HepG2 (cell line): ENCODE data around the gene TRPV4. TPM values are rescaled to one million over a fixed set of nuclear protein-coding genes. Genes with fewer than 3 reads are reported as not detected.

Source experiments
- FOXO1 ChIP-seq: sonication (generic); formaldehyde crosslinking; IDR thresholded peaks from 2 replicates; pipeline ENCODE4 v1.4.0; 2020; ENCODE audit warnings: missing genetic modification reagents
- GABPB1 ChIP-seq: IDR thresholded peaks from 2 replicates; pipeline ENCODE4 v1.6.1; 2016; ENCODE audit warnings: mild to moderate bottlenecking, missing genetic modification reagents, moderate library complexity, missing compliant biosample characterization
- MEF2D ChIP-seq: sonication (generic); formaldehyde crosslinking; IDR thresholded peaks from 2 replicates; pipeline ENCODE4 v1.5.1; 2020; ENCODE audit warnings: mild to moderate bottlenecking, missing genetic modification reagents
- NFAT5 ChIP-seq: sonication (generic); formaldehyde crosslinking; IDR thresholded peaks from 2 replicates; pipeline ENCODE4 v1.4.0; 2020; ENCODE audit warnings: missing genetic modification reagents
- ZFP90 ChIP-seq: sonication (generic); formaldehyde crosslinking; IDR thresholded peaks from 2 replicates; pipeline ENCODE4 v1.8.0; 2022; ENCODE audit warnings: missing genetic modification reagents, mild to moderate bottlenecking, inconsistent platforms, borderline replicate concordance
- ZNF614 ChIP-seq: IDR thresholded peaks from 2 replicates; pipeline ENCODE4 v1.6.1; 2018; ENCODE audit warnings: missing biosample characterization, missing genetic modification reagents, inconsistent platforms, borderline replicate concordance
- ZNF615 ChIP-seq: sonication (generic); formaldehyde crosslinking; IDR thresholded peaks from 2 replicates; pipeline ENCODE4 v1.5.0; 2020; ENCODE audit warnings: mild to moderate bottlenecking, missing genetic modification reagents, borderline replicate concordance
- ZNF746 ChIP-seq: sonication (generic); formaldehyde crosslinking; IDR thresholded peaks from 2 replicates; pipeline ENCODE4 v1.8.0; 2022; ENCODE audit warnings: mild to moderate bottlenecking, missing genetic modification reagents
- ZNF775 ChIP-seq: sonication (generic); formaldehyde crosslinking; IDR thresholded peaks from 2 replicates; pipeline ENCODE4 v1.4.0; 2020; ENCODE audit warnings: missing genetic modification reagents, mild to moderate bottlenecking, moderate library complexity, borderline replicate concordance
- ZNF777 ChIP-seq: sonication (generic); formaldehyde crosslinking; IDR thresholded peaks from 2 replicates; pipeline ENCODE4 v1.4.0; 2020; ENCODE audit warnings: missing genetic modification reagents
- ZNF839 ChIP-seq: sonication (generic); formaldehyde crosslinking; IDR thresholded peaks from 2 replicates; pipeline ENCODE4 v1.4.0; 2020; ENCODE audit warnings: missing genetic modification reagents, mild to moderate bottlenecking, borderline replicate concordance
- polyA plus RNA-seq, 8 experiments: library from polyadenylated mRNA; depleted of rRNA in 3 of 8; stranded (reverse) in 7 of 8; unstranded in 1 of 8; fragments of >200 nt; fragmentation: Illumina TruSeq in 4 of 8; extraction: Trizol in 4 of 8; gene quantifications; 2 replicates each; pipeline versions ENCODE4 v1.2.1 to v1.2.3, GENCODE V29; 2011 to 2016; ENCODE audit warnings: low read depth in 4 of 8, missing spikeins in 1 of 8, mixed read lengths in 1 of 8; ENCODE audit not compliant: insufficient read depth in 1 of 8
- total RNA-seq, 5 experiments: library from RNA; depleted of rRNA; stranded (reverse); fragments of >200 nt; fragmentation: Illumina TruSeq; extraction: Trizol; gene quantifications; 2 replicates each; pipeline ENCODE4 v1.2.3, GENCODE V29; 2016; ENCODE audit warnings: low read depth in 1 of 5
- TF ChIP-seq, protein P1 (sequence below): sonication (generic); formaldehyde crosslinking; IDR thresholded peaks from 2 replicates; pipeline ENCODE4 v1.4.0; 2020; ENCODE audit warnings: missing genetic modification reagents, borderline replicate concordance
- TF ChIP-seq, protein P2 (sequence below): sonication (generic); formaldehyde crosslinking; IDR thresholded peaks from 2 replicates; pipeline ENCODE4 v1.5.0; 2020; ENCODE audit warnings: mild to moderate bottlenecking, missing genetic modification reagents

Gene TRPV4
- total and polyA plus RNA-seq, 2 of the 13 experiments (the other 11 are each of a cell fraction or from before 2014, with no cell fraction given), result 0.66 to 4.7 TPM

- TF ChIP-seq, protein P1, sequence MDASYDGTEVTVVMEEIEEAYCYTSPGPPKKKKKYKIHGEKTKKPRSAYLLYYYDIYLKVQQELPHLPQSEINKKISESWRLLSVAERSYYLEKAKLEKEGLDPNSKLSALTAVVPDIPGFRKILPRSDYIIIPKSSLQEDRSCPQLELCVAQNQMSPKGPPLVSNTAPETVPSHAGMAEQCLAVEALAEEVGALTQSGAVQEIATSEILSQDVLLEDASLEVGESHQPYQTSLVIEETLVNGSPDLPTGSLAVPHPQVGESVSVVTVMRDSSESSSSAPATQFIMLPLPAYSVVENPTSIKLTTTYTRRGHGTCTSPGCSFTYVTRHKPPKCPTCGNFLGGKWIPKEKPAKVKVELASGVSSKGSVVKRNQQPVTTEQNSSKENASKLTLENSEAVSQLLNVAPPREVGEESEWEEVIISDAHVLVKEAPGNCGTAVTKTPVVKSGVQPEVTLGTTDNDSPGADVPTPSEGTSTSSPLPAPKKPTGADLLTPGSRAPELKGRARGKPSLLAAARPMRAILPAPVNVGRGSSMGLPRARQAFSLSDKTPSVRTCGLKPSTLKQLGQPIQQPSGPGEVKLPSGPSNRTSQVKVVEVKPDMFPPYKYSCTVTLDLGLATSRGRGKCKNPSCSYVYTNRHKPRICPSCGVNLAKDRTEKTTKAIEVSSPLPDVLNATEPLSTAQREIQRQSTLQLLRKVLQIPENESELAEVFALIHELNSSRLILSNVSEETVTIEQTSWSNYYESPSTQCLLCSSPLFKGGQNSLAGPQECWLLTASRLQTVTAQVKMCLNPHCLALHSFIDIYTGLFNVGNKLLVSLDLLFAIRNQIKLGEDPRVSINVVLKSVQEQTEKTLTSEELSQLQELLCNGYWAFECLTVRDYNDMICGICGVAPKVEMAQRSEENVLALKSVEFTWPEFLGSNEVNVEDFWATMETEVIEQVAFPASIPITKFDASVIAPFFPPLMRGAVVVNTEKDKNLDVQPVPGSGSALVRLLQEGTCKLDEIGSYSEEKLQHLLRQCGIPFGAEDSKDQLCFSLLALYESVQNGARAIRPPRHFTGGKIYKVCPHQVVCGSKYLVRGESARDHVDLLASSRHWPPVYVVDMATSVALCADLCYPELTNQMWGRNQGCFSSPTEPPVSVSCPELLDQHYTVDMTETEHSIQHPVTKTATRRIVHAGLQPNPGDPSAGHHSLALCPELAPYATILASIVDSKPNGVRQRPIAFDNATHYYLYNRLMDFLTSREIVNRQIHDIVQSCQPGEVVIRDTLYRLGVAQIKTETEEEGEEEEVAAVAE, result peak; percentile 35; the same call in 1 of the 2 replicates
- no peak for TF ChIP-seq ZNF777 (CRISPR knock-in tag)
- peak; percentile 79 for TF ChIP-seq GABPB1 (CRISPR knock-in tag)
- TF ChIP-seq, protein P2, sequence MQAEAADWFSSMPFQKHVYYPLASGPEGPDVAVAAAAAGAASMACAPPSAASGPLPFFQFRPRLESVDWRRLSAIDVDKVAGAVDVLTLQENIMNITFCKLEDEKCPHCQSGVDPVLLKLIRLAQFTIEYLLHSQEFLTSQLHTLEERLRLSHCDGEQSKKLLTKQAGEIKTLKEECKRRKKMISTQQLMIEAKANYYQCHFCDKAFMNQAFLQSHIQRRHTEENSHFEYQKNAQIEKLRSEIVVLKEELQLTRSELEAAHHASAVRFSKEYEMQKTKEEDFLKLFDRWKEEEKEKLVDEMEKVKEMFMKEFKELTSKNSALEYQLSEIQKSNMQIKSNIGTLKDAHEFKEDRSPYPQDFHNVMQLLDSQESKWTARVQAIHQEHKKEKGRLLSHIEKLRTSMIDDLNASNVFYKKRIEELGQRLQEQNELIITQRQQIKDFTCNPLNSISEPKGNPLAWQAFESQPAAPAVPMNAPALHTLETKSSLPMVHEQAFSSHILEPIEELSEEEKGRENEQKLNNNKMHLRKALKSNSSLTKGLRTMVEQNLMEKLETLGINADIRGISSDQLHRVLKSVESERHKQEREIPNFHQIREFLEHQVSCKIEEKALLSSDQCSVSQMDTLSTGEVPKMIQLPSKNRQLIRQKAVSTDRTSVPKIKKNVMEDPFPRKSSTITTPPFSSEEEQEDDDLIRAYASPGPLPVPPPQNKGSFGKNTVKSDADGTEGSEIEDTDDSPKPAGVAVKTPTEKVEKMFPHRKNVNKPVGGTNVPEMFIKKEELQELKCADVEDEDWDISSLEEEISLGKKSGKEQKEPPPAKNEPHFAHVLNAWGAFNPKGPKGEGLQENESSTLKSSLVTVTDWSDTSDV (CRISPR knock-in tag), result no peak
- peak; percentile 83 for TF ChIP-seq MEF2D
- TF ChIP-seq FOXO1 (CRISPR knock-in tag), result peak; percentile 84
- no peak for TF ChIP-seq NFAT5 (CRISPR knock-in tag)
- TF ChIP-seq ZNF839, result peak; percentile 82; the same call in 1 of the 2 replicates
- TF ChIP-seq ZFP90, result no peak; the same call in 1 of the 2 replicates
- peak; percentile 77; the same call in 1 of the 2 replicates for TF ChIP-seq ZNF614 (CRISPR knock-in tag)
- no peak; the same call in 1 of the 2 replicates for TF ChIP-seq ZNF615 (CRISPR knock-in tag)
- TF ChIP-seq ZNF775 (CRISPR knock-in tag), result no peak
- TF ChIP-seq ZNF746 (CRISPR knock-in tag), result no peak
Measured at GRCh38 chr12:109863847-109864712, 30.9 kb upstream of the TRPV4 start (continued).
